RPMI7951 (cell line): ENCODE measurements around the gene RIN2. TPM values are rescaled to one million over a fixed set of nuclear protein-coding genes. Genes with fewer than 3 reads are reported as not detected.
"Not testable (repeated sequence)": the region's sequence is repeated elsewhere in the genome, so short reads cannot be mapped to it uniquely, and the experiment has no call there.

ENCODE experiments used
- DNase-seq: peaks from one replicate; pipeline ENCODE4 v3.0.0-alpha.2; 2012; ENCODE audit warnings: low read depth
- total RNA-seq: library from RNA; depleted of rRNA; stranded (reverse); fragments of >200 nt; shearing (Covaris generic); gene quantifications from 2 replicates; pipeline ENCODE4 v1.2.3, GENCODE V29; 2014

The RIN2 gene
- total RNA-seq, 1 experiment from 2014 or later, result 62.8 TPM

GRCh38 chr20:19786311-19786710 is 28.3 kb downstream of the RIN2 start:
- DNase-seq, result peak; percentile 99

DNA sequence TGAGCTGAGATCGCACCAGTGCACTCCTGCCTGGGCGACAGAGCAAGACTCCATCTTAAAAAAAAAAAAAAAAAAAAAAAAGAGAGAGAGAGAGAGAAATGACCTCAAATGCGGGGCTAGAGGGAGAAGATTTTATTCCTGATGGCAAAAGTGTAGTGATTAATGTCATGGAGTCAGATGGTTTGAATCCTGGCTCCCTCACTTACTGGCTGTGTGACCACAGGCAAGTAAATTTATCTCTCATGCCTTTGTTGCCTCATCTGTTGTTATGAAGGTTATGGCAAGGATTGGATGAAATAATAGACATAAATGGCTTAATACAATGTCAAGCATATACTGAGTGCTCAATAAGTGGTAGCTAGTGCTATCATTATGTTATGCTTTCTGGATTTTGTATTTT is 29.3 kb downstream of the RIN2 start:
- DNase-seq, result no peak

GRCh38 chr20:19789009-19789408 is 31.0 kb downstream of the RIN2 start:
- DNase-seq, result no peak

DNA sequence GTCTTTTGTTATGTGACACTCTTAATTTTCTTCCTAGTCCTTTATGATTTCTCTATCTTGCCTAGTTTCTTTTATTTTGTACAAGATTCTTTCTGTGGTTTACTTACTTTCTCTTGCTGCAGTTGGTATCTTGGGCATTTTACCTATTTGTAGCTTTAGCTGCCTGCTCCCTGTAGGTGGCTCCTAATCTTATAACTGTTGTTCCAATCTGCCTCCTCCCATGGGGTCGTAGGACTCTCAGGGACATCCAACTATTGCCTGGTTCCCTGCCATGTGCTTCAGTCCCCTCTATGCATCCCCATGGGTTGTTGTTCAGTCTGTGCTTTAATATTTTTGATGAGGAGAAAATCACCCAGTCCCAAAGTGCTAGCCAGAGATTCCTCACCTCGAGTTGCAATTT is 31.4 kb downstream of the RIN2 start:
- DNase-seq, result no peak

DNA sequence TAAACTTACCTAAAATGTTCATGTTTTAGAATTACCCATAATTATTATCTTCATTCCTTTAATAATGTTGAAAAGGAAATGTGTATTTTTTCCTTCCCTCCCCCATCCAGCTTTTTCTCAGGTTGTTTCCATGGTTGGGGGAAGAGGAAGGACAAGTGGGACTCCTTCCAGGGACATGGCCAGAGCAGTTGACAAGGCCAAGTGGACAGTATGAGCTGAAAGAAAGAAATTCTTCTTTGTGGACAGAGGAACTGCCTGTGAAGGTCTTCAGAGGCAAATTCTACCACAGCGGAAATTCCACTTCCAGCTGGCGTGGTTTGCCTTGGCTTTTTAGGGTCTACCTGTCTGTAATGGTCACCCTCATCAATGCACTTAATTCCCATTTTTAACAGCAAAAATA is 33.8 kb downstream of the RIN2 start:
- no peak for DNase-seq

DNA sequence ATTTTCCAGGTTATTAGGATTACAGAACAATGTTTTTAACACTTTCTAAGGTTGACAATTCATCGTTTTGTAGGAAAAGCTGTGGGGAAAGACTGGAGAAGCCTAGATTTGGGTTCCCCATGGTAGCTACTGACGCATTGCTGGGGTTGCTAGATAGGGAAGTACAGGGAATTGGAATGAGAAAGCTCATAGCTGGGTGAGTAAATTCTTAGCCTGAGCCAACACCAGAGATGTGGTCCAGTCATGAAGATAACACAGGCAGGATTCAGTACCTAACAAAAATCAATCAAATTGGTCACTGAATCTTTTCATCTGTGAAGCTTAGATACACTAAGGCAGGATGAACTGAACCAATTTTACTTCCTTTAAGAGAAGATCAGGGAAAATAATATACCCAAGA is 35.7 kb downstream of the RIN2 start:
- DNase-seq, result no peak

- DNase-seq, result no peak
Observed at GRCh38 chr20:19794941-19795340, 36.9 kb downstream of the RIN2 start.

- DNase-seq, result no peak
Observed at GRCh38 chr20:19799325-19799724, 41.3 kb downstream of the RIN2 start.

- DNase-seq, result no peak
Observed at GRCh38 chr20:19802099-19802491, 44.0 kb downstream of the RIN2 start.

GRCh38 chr20:19802492-19803158 is 44.6 kb downstream of the RIN2 start:
- peak; percentile 55 for DNase-seq

- DNase-seq, result not testable (repeated sequence)
Observed at GRCh38 chr20:19806276-19806675, 48.2 kb downstream of the RIN2 start.

GRCh38 chr20:19806806-19807190 is 48.7 kb downstream of the RIN2 start:
- DNase-seq, result no peak

DNA sequence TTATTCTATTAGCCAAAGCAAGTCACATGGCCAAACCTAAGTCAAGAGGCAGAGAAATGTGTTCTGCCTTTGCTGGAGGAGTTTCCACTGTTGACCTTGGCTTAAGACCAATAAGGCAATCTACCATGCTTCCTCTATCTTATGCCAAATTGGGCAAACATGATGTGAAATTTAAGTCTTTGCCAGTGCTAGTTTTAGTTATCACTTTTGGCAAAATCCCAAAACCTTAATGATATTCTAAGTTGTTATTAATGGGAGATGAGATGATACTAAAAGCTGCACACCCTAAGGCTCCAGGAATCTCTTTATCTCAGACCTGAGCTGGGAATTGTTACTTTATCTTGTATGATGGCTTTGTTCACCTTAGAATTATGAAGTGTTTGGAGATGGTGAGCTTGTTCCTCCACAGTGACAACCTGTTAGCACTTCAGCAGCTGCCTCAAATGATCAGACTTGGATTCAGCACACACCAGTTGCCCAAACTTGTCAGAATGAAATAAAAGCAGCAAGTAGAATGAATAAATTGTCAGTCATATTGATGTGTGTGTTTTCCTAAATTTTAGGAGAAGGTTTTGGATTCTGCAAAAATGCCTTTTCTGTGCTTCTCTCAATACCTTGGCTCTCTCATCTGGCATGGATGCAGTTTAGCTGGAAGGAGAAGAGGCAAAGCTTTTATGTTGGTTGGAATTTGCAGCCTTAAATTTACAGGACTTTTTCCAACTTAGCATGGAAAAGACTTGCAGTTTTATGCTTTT is 49.3 kb downstream of the RIN2 start:
- peak; percentile 93 for DNase-seq
